DMS 273 treated with DMSO at 0.1 percent for 48 hours (cell line): ENCODE data around the gene C11orf16.
A peak's percentile ranks its signal among the peaks of the same experiment; 100 is the strongest.
"Not testable (repeated sequence)": the region's sequence is repeated elsewhere in the genome, so short reads cannot be mapped to it uniquely, and the experiment has no call there.

ENCODE experiments used
- DNase-seq: peaks from one replicate; lab custom pipeline; 2025; lab: John Stamatoyannopoulos, UW

The C11orf16 gene

DNA sequence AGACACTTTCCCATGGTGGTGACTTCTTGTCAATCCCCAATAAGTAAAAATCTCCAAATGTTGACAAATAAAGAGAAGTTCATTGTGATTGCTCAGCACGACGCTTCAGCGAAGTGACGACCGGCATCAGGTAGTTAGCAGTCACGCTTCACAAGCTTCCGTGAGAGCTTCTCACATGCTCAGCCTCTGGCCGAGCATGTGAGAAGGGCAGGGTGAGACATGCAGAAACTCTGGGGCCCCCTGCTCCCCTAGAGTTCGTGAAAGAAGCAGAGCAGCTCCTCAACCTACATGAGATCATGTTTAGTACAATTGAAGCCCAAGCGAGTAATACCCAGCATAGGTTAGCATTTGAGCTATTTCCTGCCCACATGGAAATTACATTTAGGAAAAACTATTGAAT is 4.4 kb upstream of the C11orf16 start:
- DNase-seq = no peak

- not testable (repeated sequence) for DNase-seq
These were observed 3.0 kb upstream of the C11orf16 start for GRCh38 chr11:8935789-8936188.

DNA sequence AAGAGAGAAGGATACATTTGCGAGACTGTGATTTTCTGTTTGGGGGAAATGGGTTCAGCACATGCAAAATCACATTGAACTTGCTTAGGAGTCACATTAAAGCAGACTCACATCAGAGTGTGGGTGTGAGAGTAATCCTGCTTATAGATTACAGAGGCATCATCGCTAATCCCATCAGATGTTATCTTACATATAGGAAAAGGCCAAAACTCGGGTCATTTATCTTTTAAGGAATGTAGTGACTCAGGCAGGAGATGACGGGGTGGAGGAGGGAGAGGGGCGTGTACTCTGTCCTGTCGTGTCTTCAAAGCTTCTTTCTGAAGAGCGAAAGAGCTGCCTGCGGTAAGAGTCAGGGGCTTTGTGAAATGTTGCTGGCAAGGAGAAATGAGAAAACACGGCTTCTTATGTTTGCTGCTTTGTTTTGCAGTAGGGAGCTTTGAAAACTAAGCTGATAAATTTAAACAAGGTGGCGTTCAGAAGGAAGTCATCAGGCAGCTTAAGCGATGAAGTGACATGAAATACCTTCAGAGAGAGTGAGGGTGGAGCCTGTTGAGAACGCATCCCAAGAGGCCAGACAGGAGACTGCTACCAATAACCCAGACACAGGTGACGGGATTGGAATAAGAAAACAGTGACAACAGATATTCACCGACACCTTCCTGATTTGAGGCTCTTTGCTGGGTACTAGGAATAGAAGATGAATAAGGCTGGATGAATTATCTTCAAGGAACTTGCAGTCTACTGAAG is 2.2 kb upstream of the C11orf16 start:
- no peak for DNase-seq

GRCh38 chr11:8933931-8934330 is 1.2 kb upstream of the C11orf16 start:
- no peak for DNase-seq

- no peak for DNase-seq
These were observed 2.1 kb downstream of the C11orf16 start for GRCh38 chr11:8930456-8931175.

GRCh38 chr11:8928981-8929615 is 3.6 kb downstream of the C11orf16 start:
- no peak for DNase-seq

DNA sequence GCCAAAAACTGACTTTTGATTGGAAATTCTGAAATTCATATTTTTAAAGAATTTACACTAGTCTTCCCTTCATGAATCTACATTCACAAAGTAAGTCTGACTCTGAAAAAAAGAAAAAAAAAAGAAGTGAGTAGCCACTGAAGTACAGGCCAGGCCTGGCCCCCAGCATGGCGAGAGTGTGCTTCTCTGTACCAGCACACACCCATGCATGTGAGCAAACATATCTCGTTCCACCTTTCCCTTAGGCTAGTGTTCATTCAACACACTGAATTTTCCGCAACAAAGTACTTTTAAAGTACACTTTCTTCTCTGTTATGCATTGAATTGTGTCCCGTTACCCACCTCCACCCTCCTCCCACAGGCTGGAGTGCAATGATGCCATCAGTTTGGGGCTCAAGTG is 4.5 kb downstream of the C11orf16 start:
- no peak for DNase-seq

- no peak for DNase-seq
These were observed 5.5 kb downstream of the C11orf16 start for GRCh38 chr11:8927233-8927632.

DNA sequence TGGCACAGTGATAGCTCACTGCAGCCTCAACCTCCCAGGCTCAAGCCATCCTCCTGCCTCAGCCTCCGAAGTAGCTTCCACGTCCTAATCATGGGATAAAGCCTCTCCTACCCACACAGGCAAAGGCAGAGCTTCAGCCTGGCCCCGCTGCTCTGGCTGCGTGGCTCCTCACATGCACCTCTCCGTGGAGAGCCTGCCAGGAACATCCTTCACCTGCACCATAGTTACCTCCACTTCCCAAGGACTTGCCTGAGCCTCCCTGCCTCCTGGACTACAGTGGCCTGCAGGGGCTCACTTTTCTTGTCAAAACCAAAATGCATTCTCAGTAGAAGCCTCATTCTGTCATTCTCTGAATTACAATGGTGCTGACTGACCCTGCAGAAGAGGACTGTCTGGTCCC is 6.5 kb downstream of the C11orf16 start:
- no peak for DNase-seq

DNA sequence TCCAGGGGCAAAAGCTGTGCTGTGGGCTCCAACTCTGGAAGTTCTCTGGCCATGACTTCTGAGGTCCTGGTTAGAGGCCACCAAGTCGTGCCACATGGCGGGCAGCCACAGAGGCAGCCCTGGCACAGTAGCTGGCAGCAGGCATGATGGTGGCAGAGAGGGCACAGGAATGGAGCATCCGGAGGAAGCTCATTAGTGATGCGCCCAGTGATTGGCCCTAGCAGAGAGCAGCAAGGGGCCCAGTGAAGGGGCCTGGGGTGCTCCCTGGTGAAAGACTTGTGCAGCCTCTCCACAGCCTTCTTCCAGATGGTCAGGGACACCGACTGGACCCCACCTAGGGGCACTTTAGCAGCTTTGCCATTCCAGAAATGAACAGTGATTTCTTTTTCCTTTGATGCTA is 7.0 kb downstream of the C11orf16 start:
- no peak for DNase-seq

GRCh38 chr11:8922691-8923090 is 10.1 kb downstream of the C11orf16 start:
- DNase-seq = no peak

GRCh38 chr11:8917157-8917825 is 15.5 kb downstream of the C11orf16 start:
- no peak for DNase-seq

DNA sequence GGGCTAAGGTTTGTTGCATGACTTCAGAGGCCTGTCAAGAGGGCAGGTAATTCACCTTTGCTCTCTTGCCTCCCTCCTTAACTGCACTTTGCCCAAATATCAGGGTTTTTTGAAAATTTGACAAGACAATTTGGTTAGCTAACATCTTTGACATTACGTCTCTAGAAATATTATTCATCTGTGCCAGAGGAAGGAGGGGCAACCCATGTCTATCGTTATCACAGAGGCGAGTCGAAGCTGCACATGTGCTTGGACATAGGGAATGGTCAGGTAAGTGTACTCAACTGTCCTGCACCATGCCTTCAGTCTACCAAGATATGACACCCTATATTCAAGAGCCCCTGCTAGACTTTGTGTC is 18.1 kb downstream of the C11orf16 start:
- DNase-seq = no peak

DNA sequence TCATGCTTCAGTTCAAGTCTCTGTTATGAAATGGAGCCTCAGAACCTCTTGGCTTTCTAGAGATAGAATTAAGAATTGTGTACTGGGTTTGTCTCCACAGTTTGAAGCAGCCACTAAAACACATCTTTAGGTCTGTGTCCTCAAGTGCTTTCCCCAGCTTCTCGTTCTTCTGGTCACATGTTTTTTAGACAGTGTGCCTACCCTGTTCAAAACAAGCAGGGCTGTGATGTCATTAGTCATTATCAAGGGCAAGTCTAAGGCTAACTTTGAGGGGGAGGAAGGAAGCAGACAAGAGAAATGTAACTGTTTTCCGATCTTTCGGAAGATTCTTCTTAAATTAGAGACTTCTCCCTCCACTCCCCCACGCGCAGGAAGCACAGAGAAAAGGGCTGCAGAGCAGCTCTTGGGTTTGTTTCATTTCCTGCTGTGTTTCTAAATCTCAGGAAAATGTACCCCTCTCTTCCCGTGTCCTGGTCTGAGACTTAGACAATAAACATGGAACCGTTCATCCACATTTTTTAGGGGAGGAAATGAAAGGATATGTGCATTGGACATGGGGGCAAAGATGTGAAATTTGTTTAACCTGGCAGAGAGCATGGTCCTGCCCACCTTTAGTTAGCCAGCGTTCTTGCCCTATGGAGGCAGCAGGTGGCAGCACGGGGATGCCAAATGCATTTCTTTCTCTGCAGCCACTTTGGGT is 18.6 kb downstream of the C11orf16 start:
- DNase-seq = no peak

GRCh38 chr11:8911029-8911823 is 21.5 kb downstream of the C11orf16 start, which contains the start of gene AKIP1:
Gene AKIP1, plus strand, starts transcription at chr11:8911189. Its CDS starts 261 bp downstream, at chr11:8911450.
- peak; percentile 79 for DNase-seq

DNA sequence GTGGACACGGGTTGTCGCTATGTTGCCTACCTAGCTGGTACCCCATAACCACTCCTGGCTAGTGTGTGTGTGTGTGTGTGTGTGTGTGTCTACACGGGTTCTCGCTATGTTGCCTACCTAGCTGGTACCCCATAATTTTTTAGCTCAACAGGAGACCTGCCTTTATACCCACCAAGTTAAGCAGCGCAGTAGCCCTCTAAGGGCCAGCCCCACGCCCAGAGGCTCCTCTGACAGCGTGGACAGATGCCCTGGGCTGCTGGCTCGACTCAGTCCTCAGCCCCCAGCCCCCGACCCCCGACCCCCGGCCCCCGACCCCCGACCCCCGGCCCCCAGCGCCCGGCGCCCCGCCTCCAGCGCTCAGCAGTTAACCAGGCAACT is 22.1 kb downstream of the C11orf16 start:
- no peak for DNase-seq

GRCh38 chr11:8908099-8908498 is 24.6 kb downstream of the C11orf16 start:
- no peak for DNase-seq

DNA sequence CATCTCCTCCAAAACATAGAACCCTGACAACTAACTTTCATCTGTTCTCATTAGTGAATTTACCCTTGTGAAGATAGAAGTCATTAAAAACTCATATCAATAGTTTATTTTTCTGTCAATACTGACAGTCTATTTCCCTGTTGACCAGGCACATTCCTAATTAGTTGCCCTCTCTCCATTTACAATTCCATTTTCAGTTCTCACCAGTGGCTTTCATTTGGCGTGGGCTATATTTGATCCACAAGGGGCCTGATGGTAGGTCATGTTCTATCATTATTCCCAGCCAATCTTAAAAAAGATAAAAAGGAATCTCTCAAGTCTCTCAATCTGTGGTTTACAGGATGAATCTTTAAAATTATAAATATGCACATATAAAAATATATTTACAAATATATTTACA is 25.6 kb downstream of the C11orf16 start:
- DNase-seq = no peak

DNA sequence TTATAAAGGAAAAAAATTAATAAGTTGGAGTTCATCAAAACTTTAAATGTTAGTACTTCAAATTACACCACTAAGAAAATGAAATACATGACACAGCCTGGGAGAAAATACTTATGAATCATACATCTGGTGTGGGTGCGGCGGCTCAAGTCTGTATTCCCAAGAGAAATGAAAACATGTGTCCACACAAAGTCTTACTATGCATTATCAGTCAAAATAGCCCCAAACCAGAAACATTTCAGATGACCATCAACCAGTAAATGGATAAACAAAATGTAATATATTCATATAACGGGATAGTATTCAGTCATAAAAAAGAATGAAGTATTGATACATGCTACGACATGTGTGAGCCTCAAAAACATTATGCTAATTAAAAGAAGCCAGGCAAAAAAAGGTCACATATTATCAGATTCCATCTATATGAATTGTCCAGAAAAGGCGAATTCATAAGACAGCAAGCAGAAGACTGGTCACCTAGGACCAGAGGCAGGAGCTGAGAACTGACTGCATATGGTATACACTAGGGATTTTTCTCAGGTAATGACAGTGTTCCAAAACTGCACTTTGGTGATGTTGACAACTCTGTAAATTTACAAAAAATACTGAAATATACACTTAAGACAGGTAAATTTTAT is 27.1 kb downstream of the C11orf16 start:
- DNase-seq = no peak

DNA sequence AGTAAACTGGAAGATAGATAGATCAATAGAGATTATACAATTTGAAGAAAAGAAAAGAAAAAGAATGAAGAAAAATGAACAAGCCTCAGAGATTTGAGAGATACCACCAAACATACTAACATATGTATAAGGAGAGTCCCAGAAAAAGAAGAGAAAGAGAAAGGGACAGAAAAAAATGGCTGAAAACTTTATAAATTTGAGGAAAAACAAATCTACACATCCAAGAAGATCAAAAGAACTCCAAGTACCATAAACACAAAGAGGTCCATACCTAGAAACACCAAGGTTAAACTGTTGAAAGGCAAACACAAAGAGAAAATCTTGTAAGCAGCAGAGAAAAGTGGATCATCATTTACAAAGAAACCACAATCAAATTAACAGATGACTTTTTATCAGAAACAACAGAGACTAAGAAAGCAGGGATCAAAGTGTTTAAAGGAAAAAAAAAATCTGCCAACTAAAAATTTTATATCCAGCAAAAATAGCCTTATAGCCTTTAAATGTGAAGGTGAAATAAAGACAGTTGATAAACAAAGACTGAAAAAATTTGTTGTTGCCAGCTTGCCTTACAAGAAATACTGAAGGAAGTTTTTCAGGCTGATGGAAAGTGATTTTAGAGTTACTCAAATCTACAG is 33.5 kb downstream of the C11orf16 start:
- no peak for DNase-seq
